ENCODE data around the gene PEX19.
A peak's percentile ranks its signal among the peaks of the same experiment; 100 is the strongest.

Gene PEX19

GRCh38 chr1:160258177-160258798, 26.6 kb downstream of the PEX19 start:
- no peak for TF ChIP-seq CTCF (IDR thresholded peaks at IDR 0.05; ENCODE audit: low read depth, low read length, missing control alignments)
- Histone ChIP-seq H3K36me3 (replicated peaks) (no peaks in the 10 kb centered on the region), H3K4me3 (ENCODE audit: low read depth, low read length) (no peak overlapping the region), H3K27ac (no peak overlapping the region), H3K27me3 (replicated peaks) (no peaks in the 10 kb centered on the region)
- no peak for DNase-seq
- in situ Hi-C loops (cut with HindIII; ENCODE audit: low pct_ligation_motif_present, low sequenced_read_pairs): no loop called here

GRCh38 chr1:160257411-160258015, 27.4 kb downstream of the PEX19 start:
- no peak for DNase-seq
- TF ChIP-seq CTCF (IDR thresholded peaks at IDR 0.05; ENCODE audit: low read depth, low read length, missing control alignments): no peak
- in situ Hi-C loops (cut with HindIII; ENCODE audit: low pct_ligation_motif_present, low sequenced_read_pairs): no loop called here

GRCh38 chr1:160256396-160257046, 28.4 kb downstream of the PEX19 start:
- DNase-seq: peak; percentile 65
- in situ Hi-C loops (cut with HindIII; ENCODE audit: low pct_ligation_motif_present, low sequenced_read_pairs): no loop called here
- Histone ChIP-seq H3K27ac (no peak overlapping the region), H3K36me3 (replicated peaks) (no peaks in the 10 kb centered on the region), H3K27me3 (replicated peaks) (no peaks in the 10 kb centered on the region), H3K4me3 (ENCODE audit: low read depth, low read length) (no peak overlapping the region)
- no peak for TF ChIP-seq CTCF (IDR thresholded peaks at IDR 0.05; ENCODE audit: low read depth, low read length, missing control alignments)

More at GRCh38 chr1:160257411-160258015, 27.4 kb downstream of the PEX19 start:
- no peak overlapping the region for H3K27ac ChIP-seq
- H3K36me3 ChIP-seq (replicated peaks): no peaks in the 10 kb centered on the region
- no peak overlapping the region for H3K4me3 ChIP-seq (ENCODE audit: low read depth, low read length)
- H3K27me3 ChIP-seq (replicated peaks): no peaks in the 10 kb centered on the region

- in situ Hi-C loops (cut with HindIII; ENCODE audit: low pct_ligation_motif_present, low sequenced_read_pairs): no loop called here
- no peak overlapping the region for H3K27ac ChIP-seq
- no peak for TF ChIP-seq CTCF (IDR thresholded peaks at IDR 0.05; ENCODE audit: low read depth, low read length, missing control alignments)
- no peak for DNase-seq
- no peaks in the 10 kb centered on the region for H3K36me3 ChIP-seq (replicated peaks)
- no peak overlapping the region for H3K4me3 ChIP-seq (ENCODE audit: low read depth, low read length)
- H3K27me3 ChIP-seq (replicated peaks): no peaks in the 10 kb centered on the region
These were observed 29.1 kb downstream of the PEX19 start for GRCh38 chr1:160255781-160256300.

- H3K27me3 ChIP-seq (replicated peaks): no peaks in the 10 kb centered on the region
- no peak overlapping the region for H3K4me3 ChIP-seq (ENCODE audit: low read depth, low read length)
- TF ChIP-seq CTCF (IDR thresholded peaks at IDR 0.05; ENCODE audit: low read depth, low read length, missing control alignments): peak; percentile 76
- no peaks in the 10 kb centered on the region for H3K36me3 ChIP-seq (replicated peaks)
- in situ Hi-C loops (cut with HindIII; ENCODE audit: low pct_ligation_motif_present, low sequenced_read_pairs): no loop called here
- no peak overlapping the region for H3K27ac ChIP-seq
- DNase-seq: peak; percentile 61
These were observed 33.0 kb downstream of the PEX19 start for GRCh38 chr1:160251687-160252526.
